ENCODE data around the gene AUH. TPM values are rescaled to one million over a fixed set of nuclear protein-coding genes. Genes with fewer than 3 reads are reported as not detected.

AUH gene
- total RNA-seq, 4 donors from 2014 or later: 23.5 to 50.7 (median 39.9) TPM

- TF ChIP-seq, protein P1, sequence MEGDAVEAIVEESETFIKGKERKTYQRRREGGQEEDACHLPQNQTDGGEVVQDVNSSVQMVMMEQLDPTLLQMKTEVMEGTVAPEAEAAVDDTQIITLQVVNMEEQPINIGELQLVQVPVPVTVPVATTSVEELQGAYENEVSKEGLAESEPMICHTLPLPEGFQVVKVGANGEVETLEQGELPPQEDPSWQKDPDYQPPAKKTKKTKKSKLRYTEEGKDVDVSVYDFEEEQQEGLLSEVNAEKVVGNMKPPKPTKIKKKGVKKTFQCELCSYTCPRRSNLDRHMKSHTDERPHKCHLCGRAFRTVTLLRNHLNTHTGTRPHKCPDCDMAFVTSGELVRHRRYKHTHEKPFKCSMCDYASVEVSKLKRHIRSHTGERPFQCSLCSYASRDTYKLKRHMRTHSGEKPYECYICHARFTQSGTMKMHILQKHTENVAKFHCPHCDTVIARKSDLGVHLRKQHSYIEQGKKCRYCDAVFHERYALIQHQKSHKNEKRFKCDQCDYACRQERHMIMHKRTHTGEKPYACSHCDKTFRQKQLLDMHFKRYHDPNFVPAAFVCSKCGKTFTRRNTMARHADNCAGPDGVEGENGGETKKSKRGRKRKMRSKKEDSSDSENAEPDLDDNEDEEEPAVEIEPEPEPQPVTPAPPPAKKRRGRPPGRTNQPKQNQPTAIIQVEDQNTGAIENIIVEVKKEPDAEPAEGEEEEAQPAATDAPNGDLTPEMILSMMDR (IDR thresholded peaks at IDR 0.05; ENCODE audit: low read depth): no peak
Observed at GRCh38 chr9:91219557-91219956, 142.2 kb downstream of the AUH start.

- TF ChIP-seq, protein P1 (IDR thresholded peaks at IDR 0.05; ENCODE audit: low read depth): no peak
Observed at GRCh38 chr9:91217388-91217787, 144.3 kb downstream of the AUH start.

DNA sequence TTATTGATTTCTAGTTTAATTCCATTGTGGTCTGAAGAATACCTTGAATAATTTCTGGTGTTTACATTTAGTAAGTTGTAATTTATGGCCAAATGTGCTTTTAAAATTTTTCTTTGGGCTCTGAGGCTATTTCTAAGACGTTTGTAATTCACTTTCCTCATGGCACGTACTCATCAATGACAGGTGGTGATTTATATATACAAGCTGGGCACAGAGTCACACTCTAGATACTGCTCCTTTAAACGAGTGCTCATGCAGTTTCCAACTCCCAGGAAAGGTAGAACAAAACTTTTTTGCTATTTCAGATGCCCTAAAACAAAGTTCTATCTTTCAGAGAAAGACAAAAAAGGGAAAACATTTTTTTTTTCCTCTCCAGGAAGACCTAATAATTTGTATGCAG lies 146.9 kb downstream of the AUH start:
- TF ChIP-seq, protein P1 (IDR thresholded peaks at IDR 0.05; ENCODE audit: low read depth): no peak

GRCh38 chr9:91214086-91214485 lies 147.6 kb downstream of the AUH start:
- TF ChIP-seq, protein P1 (IDR thresholded peaks at IDR 0.05; ENCODE audit: low read depth): no peak

DNA sequence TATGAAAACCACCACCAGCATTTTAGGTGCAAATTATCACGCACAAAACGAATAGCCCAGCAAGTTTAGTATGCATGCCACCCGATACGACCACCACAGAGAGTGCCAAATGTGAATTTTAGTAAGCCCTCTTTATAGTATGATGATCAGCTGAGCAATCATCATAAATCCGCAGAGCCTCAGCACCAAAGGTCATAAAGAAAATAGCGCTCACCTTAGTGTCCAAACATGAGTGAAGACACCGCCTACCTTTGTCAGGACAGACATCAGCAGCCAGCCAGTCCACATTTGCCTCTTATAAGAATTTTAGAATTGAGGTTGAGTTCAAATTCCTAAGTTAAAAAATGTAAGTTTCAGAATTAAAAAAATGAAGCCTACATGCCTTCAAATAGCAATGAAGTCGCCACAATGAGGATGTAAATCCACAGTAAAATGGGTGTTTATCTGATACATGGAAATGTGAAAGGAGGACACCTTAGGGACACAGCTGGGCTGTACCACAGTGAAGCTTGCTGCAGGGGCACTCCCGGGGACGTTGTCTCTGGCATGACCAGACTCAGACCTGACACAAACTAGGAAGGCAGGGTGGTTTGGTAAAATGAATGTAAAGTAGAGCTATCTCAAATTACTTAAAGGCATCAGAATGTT lies 149.0 kb downstream of the AUH start:
- TF ChIP-seq, protein P1 (IDR thresholded peaks at IDR 0.05; ENCODE audit: low read depth): no peak

DNA sequence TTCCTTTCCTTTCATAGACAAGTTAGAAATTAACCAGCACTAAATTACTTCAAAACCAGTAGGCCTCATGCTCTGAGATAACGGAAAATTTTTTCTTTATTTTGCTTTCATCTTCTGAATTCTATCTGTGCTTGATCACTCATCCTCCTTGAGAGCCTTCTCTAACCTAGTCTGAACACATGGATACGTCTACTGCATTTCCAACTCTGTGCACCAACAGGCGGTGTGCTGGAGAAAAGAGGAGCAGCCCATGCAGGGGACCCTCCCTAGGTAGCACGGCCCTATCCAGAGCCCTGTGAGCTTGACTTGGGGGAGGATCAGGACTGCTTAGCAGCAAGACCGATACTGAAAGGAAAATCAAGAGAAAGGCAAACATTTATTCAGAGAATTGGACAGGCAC lies 149.8 kb downstream of the AUH start:
- TF ChIP-seq, protein P1 (IDR thresholded peaks at IDR 0.05; ENCODE audit: low read depth): no peak

GRCh38 chr9:91211414-91211813 lies 150.3 kb downstream of the AUH start:
- TF ChIP-seq, protein P1 (IDR thresholded peaks at IDR 0.05; ENCODE audit: low read depth): no peak

Measured in subcutaneous adipose tissue (tissue), 4 donors.